Ovary (tissue), 3 donors: ENCODE results near the gene COX14.
"Not testable (repeated sequence)": the region's sequence is repeated elsewhere in the genome, so short reads cannot be mapped to it uniquely, and the experiment has no call there.

ENCODE experiments used
- CTCF ChIP-seq, 3 donors: fragments of 450-650 bp in 2 of 3; fragments of 200-600 bp in 1 of 3; IDR thresholded peaks; one replicate each; pipeline versions ENCODE4 v1.5.1 to v1.8.0; 2016 to 2022; ENCODE audit warnings: antibody characterized with exemption in 3 of 3, mild to moderate bottlenecking in 1 of 3
- POLR2A ChIP-seq: fragments of 450-650 bp; IDR thresholded peaks from one replicate; pipeline ENCODE4 v1.6.1; 2017; ENCODE audit warnings: antibody characterized with exemption, mild to moderate bottlenecking, moderate library complexity
- donor health status: DM: no; HTN: no; CAD: no.

- TF ChIP-seq CTCF (IDR thresholded peaks at IDR 0.05); POLR2A: not testable (repeated sequence)
Measured at GRCh38 chr12:50154947-50155346, 42.9 kb downstream of the COX14 start.
